Activated naive CD4-positive, alpha-beta T cell (primary cell): Measurements from ENCODE around the gene IFT20.
"Not testable (repeated sequence)": the region's sequence is repeated elsewhere in the genome, so short reads cannot be mapped to it uniquely, and the experiment has no call there.

Source experiments
- DNase-seq, 4 experiments: peaks; one replicate each; lab custom pipeline; 2025; lab: John Stamatoyannopoulos, UW

Gene IFT20

GRCh38 chr17:28315846-28316705, 19.2 kb downstream of the IFT20 start:
- no peak for DNase-seq

- no peak for DNase-seq
Measured at GRCh38 chr17:28313841-28314240, 21.4 kb downstream of the IFT20 start.

GRCh38 chr17:28306954-28307401, 28.3 kb downstream of the IFT20 start:
- no peak for DNase-seq

- DNase-seq = no peak
Measured at GRCh38 chr17:28298449-28298848, 36.8 kb downstream of the IFT20 start.

- no peak for DNase-seq
Measured at GRCh38 chr17:28295677-28296578, 39.3 kb downstream of the IFT20 start.

- no peak for DNase-seq
Measured at GRCh38 chr17:28293994-28294393, 41.3 kb downstream of the IFT20 start.

- not testable (repeated sequence) for DNase-seq
Measured at GRCh38 chr17:28292878-28293277, 42.4 kb downstream of the IFT20 start.

GRCh38 chr17:28291780-28292330, 43.4 kb downstream of the IFT20 start:
- DNase-seq = no peak

- no peak for DNase-seq
Measured at GRCh38 chr17:28290703-28291102, 44.6 kb downstream of the IFT20 start.

GRCh38 chr17:28285965-28286364, 49.3 kb downstream of the IFT20 start:
- no peak for DNase-seq

- DNase-seq = no peak
Measured at GRCh38 chr17:28282596-28282995, 52.7 kb downstream of the IFT20 start.

GRCh38 chr17:28280826-28281225, 54.4 kb downstream of the IFT20 start:
- no peak for DNase-seq

- DNase-seq = no peak
Measured at GRCh38 chr17:28279411-28279810, 55.9 kb downstream of the IFT20 start.
